Adrenal gland (tissue), 12 donors: Measurements from ENCODE around the gene GTF2A1. TPM values are rescaled to one million over a fixed set of nuclear protein-coding genes. Genes with fewer than 3 reads are reported as not detected.

Source experiments
- DNase-seq, 7 donors: peaks; one replicate each; pipeline ENCODE4 v3.0.0-alpha.2; 2019 to 2020
- H3K27ac ChIP-seq, 5 donors: fragments of 200-600 bp; sonication (generic) in 4 of 5; 1 replicate in 3 of 5; 2 replicates in 2 of 5; pipeline versions ENCODE4 v1.5.1 to v1.8.0; 2016 to 2020; ENCODE audit warnings: mild to moderate bottlenecking in 1 of 5
- H3K27me3 ChIP-seq: fragments of 200-600 bp; 2 replicates; pipeline ENCODE4 v1.8.0; 2021
- H3K36me3 ChIP-seq, 2 donors: fragments of 200-600 bp; replicated peaks in 1 of 2; 1 replicate in 1 of 2; 2 replicates in 1 of 2; pipeline versions ENCODE4 v1.5.1 to v1.8.0; 2018 to 2022
- H3K4me1 ChIP-seq, 2 donors: fragments of 200-600 bp; replicated peaks in 1 of 2; 1 replicate in 1 of 2; 2 replicates in 1 of 2; pipeline versions ENCODE4 v1.5.1 to v1.8.0; 2018 to 2021
- H3K4me3 ChIP-seq, 4 donors: fragments of 200-600 bp; sonication (generic) in 3 of 4; one replicate each; pipeline ENCODE4 v1.5.1; 2016 to 2018
- H3K9me3 ChIP-seq, 3 donors: fragments of 200-600 bp; sonication (generic) in 1 of 3; replicated peaks in 1 of 3; 1 replicate in 2 of 3; 2 replicates in 1 of 3; pipeline versions ENCODE4 v1.5.1 to v1.8.0; 2016 to 2021
- CTCF ChIP-seq, 6 experiments: fragments of 450-650 bp in 4 of 6; fragments of 200-600 bp in 2 of 6; sonication (generic) in 1 of 6; IDR thresholded peaks; 1 replicate in 5 of 6; 2 replicates in 1 of 6; pipeline versions ENCODE4 v1.5.1 to v1.8.0; 2016 to 2021; ENCODE audit warnings: antibody characterized with exemption in 6 of 6, mild to moderate bottlenecking in 2 of 6, moderate library complexity in 1 of 6
- POLR2A ChIP-seq, 2 donors: fragments of 450-650 bp; IDR thresholded peaks; one replicate each; pipeline ENCODE4 v1.6.1; 2017; ENCODE audit warnings: antibody characterized with exemption in 2 of 2, mild to moderate bottlenecking in 2 of 2, moderate library complexity in 1 of 2
- WGBS, 4 donors: extraction: QIAGEN DNeasy Blood & Tissue Kit in 2 of 4; methylation state at CpG; one replicate each; pipeline versions ENCODE4 v1.1.5 to v1.1.7; 2013 to 2017; 5-methylcytosine and 5-hydroxymethylcytosine counted together
- intact Hi-C, 2 donors: fragments of 100-400 bp; cut with DNase I; formaldehyde crosslinking; loops; one replicate each; pipeline versions ENCODE4 v1.14.1 to v1.15.0; 2022 to 2023
- polyA plus RNA-seq, 3 donors: library from polyadenylated mRNA; stranded (reverse); fragments of 200-250 nt in 2 of 3; fragments of 350-450 nt in 1 of 3; fragmentation: Illumina TruSeq in 1 of 3; extraction: RNeasy Lipid Tissue Mini Kit (QIAGEN cat#74804) in 1 of 3; gene quantifications; one replicate each; pipeline ENCODE4 v1.2.3, GENCODE V29; 2013 to 2014
- total RNA-seq, 9 donors: library from RNA; depleted of rRNA in 4 of 9; stranded (reverse); fragments of >200 nt in 4 of 9; fragments of 120-200 nt in 1 of 9; fragmentation: NEBNext Ultra II Directional in 1 of 9; extraction: Animal tissue kit (Norgen Biotek cat#: 25700) in 1 of 9; gene quantifications; one replicate each; pipeline versions ENCODE4 v1.1.0 to v1.2.4, GENCODE V29; 2013 to 2023
- donor health status: healthy with polysubstance abuse.
- donor health status: Bipolar disorder and iron deficiency.
- donor health status: DM: yes; HTN: yes; CAD: no.
- donor health status: DM: no; HTN: no; CAD: no.
- donor health status: DM: no; HTN: no; CAD: no.
- donor health status: DM: yes; HTN: yes; CAD: no.

GTF2A1 gene
- total and polyA plus RNA-seq, 12 donors: 4.3 to 51.4 (median 29.4) TPM

- no peak for DNase-seq
- WGBS, 4 donors: 79 to 97% (median 90%) methylated on average over 2 of the region's 2 CpGs
- Histone ChIP-seq H3K27ac (no peak overlapping the region), H3K4me1 (no peaks in the 10 kb centered on the region), H3K9me3 (peaks cover 0 to 6% (median 0%) of the 10 kb centered on the region in 3 donors), H3K27me3 (no peaks in the 10 kb centered on the region), H3K4me3 (no peak overlapping the region), H3K36me3 (no peaks in the 10 kb centered on the region)
- TF ChIP-seq CTCF (IDR thresholded peaks at IDR 0.05) (no peak), POLR2A (IDR thresholded peaks at IDR 0.05) (no peak)
- intact Hi-C loops: no loop called here
These were observed 87.4 kb downstream of the GTF2A1 start for GRCh38 chr14:81133400-81133799.

GRCh38 chr14:81132468-81132867 lies 88.3 kb downstream of the GTF2A1 start:
- 52 to 71% (median 59%) methylated on average over 3 of the region's 3 CpGs for WGBS, 4 donors

GRCh38 chr14:81129242-81129641 lies 91.5 kb downstream of the GTF2A1 start:
- no peaks in the 10 kb centered on the region for H3K9me3 ChIP-seq
- H3K27me3 ChIP-seq: no peaks in the 10 kb centered on the region
- 90 to 96% (median 92%) methylated on average over 1 of the region's 1 CpG for WGBS, 4 donors
- no peak for TF ChIP-seq CTCF (IDR thresholded peaks at IDR 0.05)
- no peak for DNase-seq
- H3K36me3 ChIP-seq: no peaks in the 10 kb centered on the region
- H3K4me3 ChIP-seq: no peak overlapping the region
- intact Hi-C loops: no loop called here
- no peak overlapping the region for H3K27ac ChIP-seq
- no peaks in the 10 kb centered on the region for H3K4me1 ChIP-seq

More at GRCh38 chr14:81132468-81132867, 88.3 kb downstream of the GTF2A1 start:
- no peaks in the 10 kb centered on the region for H3K4me1 ChIP-seq
- no peaks in the 10 kb centered on the region for H3K36me3 ChIP-seq
- intact Hi-C loops: no loop called here
- peaks cover 0 to 6% (median 0%) of the 10 kb centered on the region in 3 donors for H3K9me3 ChIP-seq
- no peaks in the 10 kb centered on the region for H3K27me3 ChIP-seq
- TF ChIP-seq CTCF (IDR thresholded peaks at IDR 0.05) (no peak), POLR2A (IDR thresholded peaks at IDR 0.05) (no peak)
- DNase-seq: no peak
- no peak overlapping the region for H3K4me3 ChIP-seq
- H3K27ac ChIP-seq: no peak overlapping the region

GRCh38 chr14:81127785-81128184 lies 93.0 kb downstream of the GTF2A1 start:
- Histone ChIP-seq H3K27ac (no peak overlapping the region), H3K36me3 (no peaks in the 10 kb centered on the region), H3K4me1 (no peaks in the 10 kb centered on the region), H3K27me3 (no peaks in the 10 kb centered on the region), H3K4me3 (no peak overlapping the region), H3K9me3 (no peaks in the 10 kb centered on the region)
- WGBS, 4 donors: 56 to 76% (median 68%) methylated on average over 5 of the region's 5 CpGs
- TF ChIP-seq POLR2A (IDR thresholded peaks at IDR 0.05) (no peak), CTCF (IDR thresholded peaks at IDR 0.05) (no peak)
- intact Hi-C loops: no loop called here
- peak in 1 of 7 donors; percentile 4 for DNase-seq
